Measurements from ENCODE around the gene TNFAIP8L2.

- TF ChIP-seq, protein P1, sequence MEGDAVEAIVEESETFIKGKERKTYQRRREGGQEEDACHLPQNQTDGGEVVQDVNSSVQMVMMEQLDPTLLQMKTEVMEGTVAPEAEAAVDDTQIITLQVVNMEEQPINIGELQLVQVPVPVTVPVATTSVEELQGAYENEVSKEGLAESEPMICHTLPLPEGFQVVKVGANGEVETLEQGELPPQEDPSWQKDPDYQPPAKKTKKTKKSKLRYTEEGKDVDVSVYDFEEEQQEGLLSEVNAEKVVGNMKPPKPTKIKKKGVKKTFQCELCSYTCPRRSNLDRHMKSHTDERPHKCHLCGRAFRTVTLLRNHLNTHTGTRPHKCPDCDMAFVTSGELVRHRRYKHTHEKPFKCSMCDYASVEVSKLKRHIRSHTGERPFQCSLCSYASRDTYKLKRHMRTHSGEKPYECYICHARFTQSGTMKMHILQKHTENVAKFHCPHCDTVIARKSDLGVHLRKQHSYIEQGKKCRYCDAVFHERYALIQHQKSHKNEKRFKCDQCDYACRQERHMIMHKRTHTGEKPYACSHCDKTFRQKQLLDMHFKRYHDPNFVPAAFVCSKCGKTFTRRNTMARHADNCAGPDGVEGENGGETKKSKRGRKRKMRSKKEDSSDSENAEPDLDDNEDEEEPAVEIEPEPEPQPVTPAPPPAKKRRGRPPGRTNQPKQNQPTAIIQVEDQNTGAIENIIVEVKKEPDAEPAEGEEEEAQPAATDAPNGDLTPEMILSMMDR (IDR thresholded peaks at IDR 0.05) = no peak
- no peak for TF ChIP-seq EZH2 (IDR thresholded peaks at IDR 0.05)
Measured at GRCh38 chr1:151108331-151108730, 48.1 kb upstream of the TNFAIP8L2 start.

Measured in neural progenitor cell (in vitro differentiated cells).